IPS-NIHi7 (cell line): ENCODE data around the gene NCKAP1.

Experiments
- DNase-seq: peaks from one replicate; pipeline ENCODE4 v3.0.0; 2012; ENCODE audit warnings: mixed read lengths; ENCODE audit errors: extremely low spot score

The NCKAP1 gene

DNA sequence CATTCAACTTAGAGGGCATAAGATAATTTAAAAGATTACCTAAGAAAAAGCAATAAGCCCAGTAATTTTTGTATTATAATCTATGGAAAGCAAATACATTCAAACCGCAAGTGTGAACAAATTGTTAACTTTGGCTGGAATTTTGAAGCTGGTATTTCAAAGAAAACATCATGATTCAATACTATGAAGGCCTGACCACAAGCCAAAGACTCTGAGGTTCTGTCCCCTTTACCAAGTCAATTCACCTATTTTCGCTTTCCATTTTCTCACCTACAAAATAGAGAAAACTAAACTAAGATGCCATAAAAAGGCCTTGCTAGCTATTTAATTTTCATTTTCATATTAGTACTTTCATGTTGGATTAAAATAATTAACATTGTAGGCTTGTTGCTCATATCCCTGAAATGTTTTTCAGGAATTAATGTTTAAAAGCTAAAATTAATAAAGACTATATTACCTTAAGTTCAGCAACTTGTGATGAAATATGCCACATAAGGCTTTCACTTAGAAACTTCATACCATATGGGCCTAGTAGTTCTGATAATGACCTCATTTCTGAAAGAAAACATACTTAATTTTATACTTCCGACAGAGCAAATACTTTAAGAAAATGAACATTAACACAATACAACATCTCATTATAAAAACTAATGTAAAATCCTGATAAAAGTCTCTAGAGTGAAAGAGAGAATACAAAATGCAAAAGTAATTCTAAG is 86.2 kb downstream of the NCKAP1 start:
- no peak for DNase-seq

DNA sequence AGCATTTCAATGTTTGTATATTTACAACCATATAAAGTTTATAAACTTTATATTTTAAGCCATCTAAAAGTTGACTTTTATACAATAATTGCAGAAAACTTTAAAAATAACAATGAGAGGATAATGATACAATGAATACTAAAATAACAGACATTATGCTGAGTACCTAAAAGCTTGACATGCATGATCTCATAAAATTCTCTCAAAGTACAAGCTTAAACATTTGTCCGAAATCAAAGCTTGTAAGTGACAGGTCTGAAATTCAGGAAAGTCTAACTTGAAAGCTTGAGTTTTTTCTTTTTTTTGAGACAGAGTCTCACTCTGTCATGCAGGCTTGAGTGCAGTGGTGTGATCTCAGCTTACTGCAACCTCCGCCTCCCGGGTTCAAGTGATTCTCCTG is 87.7 kb downstream of the NCKAP1 start:
- no peak for DNase-seq

DNA sequence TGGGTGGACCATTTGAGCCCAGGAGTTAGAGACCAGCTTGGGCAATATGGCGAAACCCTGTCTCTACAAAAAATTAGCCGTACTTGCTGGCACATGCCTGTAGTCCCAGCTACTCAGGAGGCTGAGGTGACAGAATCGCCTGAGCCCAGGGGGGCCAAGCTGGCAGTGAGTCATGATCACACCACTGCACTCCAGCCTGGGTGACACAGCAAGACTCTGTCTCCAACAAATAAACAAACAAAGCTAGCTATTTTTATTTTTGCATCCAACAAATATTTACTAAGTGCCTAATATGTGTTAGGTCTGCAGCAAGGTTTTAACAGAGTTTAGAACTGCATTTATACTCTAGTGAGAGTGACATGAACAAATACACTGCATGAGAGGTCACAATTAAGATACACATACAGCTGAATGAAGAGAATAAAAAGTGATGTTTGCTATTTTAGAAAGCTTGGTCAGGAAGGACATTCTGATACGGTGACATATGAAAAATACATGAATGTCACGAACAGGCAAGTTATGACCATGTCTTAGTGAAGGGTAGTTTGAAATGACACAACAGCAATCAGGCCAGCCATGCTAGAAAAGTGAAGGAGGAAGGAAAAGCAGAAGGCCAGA is 88.6 kb downstream of the NCKAP1 start:
- no peak for DNase-seq

DNA sequence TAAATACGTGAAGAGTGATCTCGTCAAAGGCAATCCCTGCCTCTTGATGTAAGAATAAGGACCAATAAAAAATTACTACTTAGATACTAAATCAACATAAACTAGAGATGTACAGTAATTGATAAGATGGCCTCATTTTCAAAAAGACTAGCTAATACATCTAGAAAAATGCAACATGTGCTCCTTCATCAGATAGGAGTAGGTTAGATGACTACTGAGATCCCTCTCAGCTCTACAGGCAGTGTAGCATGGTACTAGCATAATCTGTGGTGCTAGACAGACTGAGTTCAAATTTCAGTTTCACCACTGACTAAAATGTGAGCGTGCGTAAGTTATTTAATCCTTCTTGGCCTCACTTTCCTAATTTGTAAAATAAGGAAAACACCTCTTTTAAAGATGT is 89.2 kb downstream of the NCKAP1 start:
- DNase-seq, result no peak

DNA sequence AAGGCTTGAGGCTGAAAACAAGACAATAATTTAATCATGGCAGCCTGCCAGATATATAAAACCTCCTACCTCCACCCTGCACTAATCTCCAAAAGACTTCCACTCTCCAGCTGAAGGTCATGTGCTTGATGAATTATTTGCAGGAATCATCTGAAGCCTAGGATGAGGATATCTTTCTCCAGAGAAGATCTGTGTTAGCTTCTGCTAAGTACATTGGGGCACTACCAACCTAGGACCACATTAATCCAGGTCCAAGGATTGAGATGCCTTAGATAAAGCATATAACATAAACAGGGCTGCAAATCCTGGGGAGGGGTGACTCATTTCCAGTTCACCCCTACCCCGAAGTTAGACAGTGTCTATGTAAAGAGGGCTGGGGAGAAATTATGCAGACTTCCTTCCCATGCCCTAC is 91.3 kb downstream of the NCKAP1 start:
- no peak for DNase-seq

DNA sequence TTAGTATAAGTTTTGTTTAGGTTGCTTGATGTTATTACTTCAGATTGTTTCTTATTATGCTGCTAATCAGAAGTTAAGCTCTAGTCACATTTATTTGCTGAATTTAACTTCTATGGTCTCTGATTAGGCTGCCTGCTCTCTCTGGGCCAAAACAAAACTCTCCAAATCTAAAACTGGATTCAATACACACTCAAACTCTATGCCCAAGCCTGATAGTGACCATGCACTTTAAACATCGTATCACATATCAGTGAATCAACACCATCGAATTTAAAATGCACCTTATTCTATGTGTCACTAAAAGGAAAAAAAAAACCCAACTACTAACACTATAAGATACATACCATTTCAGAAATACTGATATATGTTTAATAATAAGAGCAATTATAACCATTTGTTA is 94.9 kb downstream of the NCKAP1 start:
- DNase-seq, result no peak

DNA sequence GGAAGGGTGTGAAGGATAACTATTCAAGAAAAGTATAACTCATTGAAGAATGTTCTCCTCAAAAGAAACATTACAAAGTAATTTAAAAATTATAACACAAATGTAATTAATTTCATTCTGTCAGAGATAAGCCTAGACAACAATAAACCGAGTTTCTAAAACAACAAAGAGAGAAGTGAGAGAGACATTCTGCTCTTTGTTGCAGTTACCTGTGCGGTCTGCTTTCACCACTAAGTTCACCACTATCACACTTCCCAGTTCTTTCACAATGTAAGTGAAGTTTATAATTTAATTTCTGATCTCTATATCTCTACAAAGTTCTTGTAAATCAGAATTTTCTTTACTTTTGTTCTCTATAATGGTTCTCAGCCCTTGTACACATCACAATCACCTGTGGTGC is 95.5 kb downstream of the NCKAP1 start:
- DNase-seq, result no peak

DNA sequence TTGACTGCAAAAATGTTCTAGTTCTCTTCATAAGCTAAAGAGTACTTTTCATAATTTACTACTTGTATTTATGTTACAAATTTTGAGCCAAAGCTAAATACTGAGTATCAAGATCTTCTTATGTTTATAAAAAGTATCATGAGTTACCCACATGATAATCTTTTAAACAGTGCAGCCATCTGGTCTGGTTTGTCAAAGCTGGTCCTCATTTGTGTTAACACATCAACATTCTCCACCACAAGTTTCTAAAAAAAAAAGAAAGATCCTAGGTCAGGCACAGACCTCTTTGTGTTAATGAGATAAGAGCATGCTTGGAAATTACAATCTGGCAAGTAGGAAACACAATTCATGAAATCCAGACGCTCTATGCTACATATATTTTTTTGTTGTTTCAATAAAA is 96.3 kb downstream of the NCKAP1 start:
- no peak for DNase-seq

DNA sequence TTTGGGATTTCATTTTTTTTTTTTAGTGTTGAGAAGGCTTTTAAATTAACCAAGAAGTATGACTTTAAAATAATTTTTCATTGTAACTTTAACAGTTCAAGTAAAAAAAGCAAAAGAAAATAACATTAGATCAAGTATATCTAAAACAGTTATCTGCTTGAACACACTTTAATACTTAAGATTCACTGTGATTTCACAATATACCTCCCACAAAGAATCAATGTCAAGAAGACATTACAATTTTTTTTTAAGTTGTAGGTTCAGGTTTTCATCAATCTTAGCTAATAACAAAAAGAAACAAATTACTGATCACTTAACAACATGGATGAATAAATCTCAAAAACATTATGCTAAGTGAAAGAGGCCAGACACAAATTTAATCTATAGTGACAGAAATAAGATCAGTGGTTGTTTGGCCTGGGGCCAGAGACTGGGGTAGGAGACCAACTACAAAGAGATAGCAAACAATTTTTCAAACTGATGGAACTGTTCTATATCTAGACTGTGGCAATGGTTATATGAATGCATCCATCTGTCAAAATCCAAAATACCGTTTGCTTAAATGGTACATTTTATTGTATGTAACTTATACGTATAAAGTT is 97.0 kb downstream of the NCKAP1 start:
- DNase-seq, result no peak

DNA sequence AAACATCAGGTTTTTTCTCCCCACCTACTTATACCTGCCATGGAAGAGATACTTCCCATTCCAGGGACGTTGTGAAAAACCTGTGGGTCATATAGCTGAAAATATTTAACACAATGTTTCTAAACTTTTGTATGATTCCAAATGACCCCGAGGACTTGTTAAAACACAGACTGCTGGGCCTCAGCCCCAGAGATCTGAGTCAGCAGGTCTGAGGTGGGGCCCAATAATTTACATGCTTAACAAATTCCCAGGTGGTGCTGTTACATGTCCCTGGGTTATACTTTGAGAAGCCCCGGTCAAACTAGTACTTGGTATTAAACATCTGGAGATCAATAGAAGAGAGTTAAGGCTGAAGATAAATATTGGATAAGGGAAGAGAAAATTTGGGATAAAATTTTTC is 100.4 kb downstream of the NCKAP1 start:
- no peak for DNase-seq

DNA sequence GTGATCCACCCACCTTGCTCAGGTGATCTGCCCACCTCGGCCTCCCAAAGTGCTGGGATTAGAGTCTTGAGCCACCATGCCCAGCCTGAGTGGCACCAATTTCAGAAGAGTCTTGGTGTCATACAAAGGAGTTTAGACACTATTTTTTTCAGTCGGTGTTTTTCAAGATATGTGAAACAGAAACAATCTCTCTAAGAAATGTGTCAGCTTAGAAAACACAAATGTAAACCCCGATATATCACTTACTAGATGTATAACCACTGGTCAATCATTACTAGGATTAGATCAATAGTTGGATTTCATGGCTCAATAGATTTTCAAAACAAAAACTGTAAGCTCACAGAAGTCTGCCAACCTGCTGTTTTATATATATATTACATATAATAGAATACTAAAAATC is 104.6 kb downstream of the NCKAP1 start:
- DNase-seq, result no peak

DNA sequence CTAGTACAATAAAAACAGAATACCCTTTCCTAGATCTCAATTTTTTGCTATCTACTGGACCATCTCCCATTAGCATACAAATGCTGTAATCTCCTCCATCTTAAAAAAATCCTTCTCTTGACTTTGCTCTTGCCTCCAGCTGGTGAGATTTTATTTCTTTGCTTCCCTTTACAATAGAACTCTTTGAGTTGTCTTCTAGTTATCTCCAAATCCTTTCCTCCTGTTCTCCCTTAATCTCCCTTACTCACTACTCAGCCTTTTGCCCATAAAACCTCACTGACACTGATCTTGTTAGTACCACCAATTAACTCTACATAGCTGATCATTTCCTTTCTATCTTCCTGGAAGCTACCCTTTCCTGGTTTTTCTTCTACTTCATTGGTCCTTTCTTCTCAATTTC is 108.3 kb downstream of the NCKAP1 start:
- DNase-seq, result no peak

DNA sequence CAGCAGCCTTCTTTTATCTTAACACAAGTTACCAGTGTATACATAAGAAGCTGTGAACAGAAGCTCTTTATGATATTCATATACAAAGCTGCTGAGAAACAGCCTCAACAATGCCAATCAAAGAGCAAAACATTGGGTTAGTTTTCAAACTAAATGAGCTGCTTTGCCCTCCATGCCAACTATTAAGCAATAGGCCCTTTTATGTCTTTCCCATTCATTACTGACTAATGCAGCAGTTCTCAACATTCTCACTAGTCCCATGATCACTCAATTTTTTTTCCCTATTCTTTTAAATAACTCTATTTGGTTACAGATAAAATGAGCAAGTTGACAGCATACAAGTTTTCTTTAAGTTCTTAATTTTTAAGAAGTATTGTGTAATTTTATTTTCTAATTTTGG is 114.0 kb downstream of the NCKAP1 start:
- DNase-seq, result no peak

DNA sequence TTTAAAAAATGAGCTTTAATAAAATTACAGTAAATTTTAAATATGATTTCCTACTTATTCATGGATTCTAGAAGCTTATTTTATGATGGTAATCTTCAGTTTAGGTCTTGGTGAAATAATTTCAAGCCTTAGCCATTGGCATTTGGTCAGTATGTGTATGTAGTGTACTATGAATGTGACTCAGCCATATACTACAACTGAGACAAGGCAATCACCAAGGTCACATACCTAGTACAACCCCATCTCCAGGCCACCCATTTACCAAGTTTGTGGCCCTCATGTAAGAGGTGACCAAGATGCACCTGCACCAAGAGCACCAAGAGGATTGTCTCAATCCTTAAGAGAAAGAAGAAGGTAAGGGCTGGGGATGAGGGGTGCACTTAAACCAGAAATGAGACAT is 117.0 kb downstream of the NCKAP1 start:
- no peak for DNase-seq

DNA sequence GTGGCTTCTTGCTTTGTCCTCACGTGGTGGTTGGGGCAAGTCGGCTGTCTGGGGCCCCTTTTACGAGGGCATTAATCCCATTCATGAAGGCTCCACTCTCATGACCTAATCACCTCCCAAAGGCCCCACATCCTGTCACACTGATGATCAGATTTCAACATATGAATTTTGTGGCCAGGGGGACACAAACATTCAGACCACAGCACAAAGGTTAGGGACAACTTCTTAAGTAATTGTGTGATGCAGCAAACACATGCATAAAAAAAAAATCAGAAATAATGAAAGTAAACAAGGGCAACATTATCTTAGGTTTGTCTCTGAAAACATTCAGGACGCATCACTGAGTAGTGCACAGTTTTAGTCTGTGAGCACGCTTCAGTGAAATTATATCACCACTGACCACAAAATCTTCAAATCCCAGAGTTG is 117.6 kb downstream of the NCKAP1 start:
- no peak for DNase-seq

DNA sequence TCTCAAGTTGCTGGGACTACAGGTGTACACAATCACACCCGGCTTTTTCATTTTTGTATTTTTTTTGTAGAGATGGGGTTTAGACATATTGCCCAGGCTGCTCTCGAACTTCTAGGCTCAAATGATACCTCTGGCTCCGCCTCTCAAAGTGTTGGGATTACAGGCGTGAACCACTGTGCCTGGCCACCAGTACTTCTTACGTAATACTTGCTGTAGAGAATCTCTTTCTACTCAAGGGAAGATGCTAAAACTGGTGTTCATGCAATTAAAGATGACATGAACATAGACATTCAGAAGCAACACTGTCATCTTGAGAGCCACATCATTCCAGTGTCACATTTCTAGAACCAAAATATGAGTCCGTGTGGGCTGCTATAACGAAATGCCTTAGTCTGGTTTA is 118.2 kb downstream of the NCKAP1 start:
- DNase-seq, result no peak

DNA sequence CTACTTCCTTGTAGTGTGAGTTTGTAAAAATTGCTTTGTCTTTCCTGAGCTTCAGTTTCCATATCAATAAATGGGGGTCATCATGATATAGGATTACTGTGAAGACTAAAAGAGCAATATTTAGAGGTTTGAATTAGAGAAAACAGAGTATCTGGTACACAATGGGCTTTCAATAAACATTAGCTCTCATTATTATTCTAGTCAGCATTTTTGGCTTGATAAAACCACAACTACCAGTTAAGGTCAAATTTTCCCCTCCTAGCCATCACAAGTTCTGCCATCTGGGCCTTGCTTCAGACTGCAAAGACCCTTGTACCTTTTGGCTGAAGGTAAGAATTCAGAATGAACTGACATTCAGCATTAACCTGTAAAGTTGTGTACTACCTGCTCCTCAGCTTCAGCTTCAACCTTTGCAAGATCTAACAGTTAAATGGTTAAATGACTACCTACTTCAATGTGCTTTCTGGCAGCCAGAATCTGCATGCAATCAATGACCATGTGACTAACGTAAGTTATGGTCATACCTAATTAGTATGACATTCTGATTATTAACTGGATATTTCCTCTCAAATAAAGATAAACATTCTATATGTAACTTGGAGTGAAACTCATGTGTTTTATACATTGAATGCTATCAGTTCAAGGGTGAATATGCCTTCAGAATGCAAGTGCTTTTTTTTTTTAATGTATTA is 119.2 kb downstream of the NCKAP1 start:
- no peak for DNase-seq

DNA sequence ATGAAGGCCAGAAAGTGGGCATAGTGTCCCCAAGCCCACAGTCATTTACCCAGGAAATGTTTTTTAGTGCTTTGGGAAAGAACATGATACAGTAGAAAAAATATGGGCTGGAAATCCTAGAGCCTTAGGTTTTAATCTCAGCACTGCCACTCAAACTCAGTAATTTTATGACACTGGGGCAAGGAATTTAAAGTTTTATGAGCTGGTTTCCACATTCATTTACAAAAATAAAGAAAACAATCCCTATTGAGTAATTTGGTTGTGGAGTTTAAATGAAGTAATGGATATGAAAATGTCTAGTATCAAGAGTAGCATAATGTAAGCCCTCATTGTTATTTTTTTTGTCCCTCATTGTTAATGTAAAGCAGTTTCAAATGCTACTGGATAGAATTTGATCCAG is 120.3 kb downstream of the NCKAP1 start:
- DNase-seq, result no peak

DNA sequence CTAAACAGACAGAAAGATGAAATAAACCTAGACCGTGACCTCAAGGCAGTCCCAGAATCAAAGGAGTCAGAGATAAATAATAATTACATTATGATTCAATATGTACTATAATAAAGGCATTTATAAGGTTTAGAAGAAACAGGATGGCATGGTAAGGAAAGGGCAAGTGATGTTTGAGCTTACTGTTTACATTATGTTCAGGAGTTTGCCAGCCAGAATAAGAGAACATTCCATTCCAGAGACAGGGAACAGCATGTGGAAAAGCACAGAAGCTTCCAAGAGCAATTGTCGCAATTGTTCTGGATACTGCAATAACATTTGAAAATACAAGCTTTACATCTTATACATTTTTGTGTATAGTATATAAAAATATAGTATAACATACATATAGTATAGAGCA is 121.8 kb downstream of the NCKAP1 start:
- DNase-seq, result no peak

DNA sequence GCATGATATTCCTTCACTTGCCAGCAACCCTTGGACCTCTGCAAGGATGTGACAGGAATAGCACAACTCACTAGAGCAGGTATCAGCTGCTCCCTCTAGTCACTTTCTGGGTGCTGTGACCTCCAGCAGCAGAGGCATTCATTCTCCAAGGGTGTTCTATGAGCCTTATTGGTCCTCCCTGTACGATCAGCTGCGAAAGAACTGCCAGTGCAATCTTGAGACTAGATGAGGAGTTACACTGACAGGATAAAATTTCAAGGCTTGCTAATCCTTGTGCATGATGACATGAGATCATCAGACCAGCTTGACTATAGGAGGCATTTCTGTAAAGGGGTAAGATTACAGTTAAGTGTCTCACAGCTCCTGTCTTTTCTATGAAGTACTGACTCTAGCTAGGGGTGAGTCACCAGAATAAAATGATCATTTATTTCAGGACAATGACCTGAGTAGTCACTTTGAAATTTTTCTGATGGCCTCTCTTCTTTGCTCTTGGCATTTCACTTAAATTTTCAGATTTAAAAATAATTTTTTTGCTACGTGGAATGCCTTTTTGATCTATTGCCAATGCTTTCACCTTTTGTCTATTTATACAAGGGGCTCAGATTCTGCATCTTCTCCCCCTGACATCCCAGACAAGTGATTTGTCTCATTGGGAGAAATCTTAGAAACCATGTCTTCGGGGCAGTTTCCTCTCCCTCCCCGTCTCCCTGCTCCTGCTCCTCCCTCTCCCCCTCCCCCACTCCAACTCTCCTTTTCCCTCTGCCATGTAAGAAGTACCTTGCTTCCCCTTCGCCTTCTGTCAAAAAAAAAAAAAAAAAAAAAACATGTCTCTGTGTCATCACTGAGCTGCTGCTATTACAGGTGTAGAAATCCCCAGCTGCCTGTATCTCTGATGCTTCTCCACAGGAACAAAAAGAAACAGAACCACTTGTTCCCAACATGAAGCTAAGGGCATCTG is 122.6 kb downstream of the NCKAP1 start:
- no peak for DNase-seq

DNA sequence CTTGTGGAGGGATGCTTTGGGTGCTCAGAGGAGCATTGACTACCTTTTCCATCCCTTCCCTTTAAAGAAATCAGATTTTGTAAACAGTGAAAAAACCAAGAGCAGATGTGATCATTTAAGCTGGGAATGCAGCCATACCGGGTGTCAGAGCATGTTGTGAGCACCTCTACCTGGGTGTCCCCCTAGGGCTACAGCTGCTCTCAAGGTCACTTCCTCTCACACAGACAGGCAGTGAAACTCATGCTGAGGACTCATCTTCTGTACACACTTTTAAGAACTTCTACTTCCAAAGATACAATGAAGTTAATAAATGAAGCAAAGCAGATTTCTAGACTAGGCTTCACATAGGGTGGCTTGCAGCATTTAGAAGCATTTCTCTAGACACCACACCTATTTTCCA is 123.4 kb downstream of the NCKAP1 start:
- DNase-seq, result no peak

DNA sequence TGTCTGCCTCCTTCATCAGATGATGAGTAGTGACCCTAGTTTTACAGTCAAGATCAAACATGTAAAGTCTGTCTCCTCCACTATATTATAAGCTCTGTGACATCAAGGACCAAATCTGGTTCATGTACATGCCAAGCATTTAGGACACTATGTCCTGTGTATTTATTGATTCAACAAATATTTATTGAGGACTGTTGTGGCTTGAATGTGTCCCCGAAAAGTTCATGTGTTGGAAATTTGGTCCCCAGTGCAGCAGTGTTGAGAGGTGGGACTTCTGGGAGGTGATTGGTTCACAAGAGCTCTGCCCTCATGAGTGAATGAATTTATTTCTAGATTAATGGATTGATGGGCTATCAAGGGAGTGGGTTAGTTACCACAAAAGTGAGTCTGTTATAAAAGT is 125.2 kb downstream of the NCKAP1 start:
- DNase-seq, result no peak
